Activated CD4-positive, alpha-beta T cell treated with anti-CD3 and anti-CD28 coated beads, Interleukin-2, amount 50 U/mL, for 1 hour (primary cell): ENCODE measurements around the gene GPR142.

ENCODE experiments used
- DNase-seq: peaks from one replicate; pipeline ENCODE4 v3.0.0-alpha.2; 2020

The GPR142 gene, protein sequence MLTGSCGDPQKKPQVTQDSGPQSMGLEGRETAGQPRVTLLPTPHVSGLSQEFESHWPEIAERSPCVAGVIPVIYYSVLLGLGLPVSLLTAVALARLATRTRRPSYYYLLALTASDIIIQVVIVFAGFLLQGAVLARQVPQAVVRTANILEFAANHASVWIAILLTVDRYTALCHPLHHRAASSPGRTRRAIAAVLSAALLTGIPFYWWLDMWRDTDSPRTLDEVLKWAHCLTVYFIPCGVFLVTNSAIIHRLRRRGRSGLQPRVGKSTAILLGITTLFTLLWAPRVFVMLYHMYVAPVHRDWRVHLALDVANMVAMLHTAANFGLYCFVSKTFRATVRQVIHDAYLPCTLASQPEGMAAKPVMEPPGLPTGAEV

DNA sequence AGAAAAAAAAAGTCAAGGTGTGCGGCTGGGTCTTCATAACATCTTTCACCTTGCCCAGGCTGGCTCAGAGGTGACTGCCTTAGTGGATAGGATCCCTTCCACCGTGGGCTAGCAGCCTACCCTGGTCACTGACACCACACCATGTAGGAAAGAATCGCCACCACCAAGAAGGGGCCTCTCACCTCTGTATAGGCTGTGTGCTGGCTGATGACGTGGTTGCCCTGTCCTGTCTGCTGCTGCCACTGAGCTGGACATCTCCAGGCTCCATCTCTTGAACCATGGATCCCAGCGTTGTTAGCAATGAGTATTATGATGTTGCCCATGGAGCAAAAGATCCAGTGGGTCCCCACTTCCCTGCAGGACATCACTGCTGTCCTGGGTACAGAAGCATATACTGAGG, at the start of gene GPR142:
Gene GPR142, plus strand, starts transcription at position 301 of the 400 bp plus-strand sequence. CDS start 2,035 bp downstream, outside the sequence.
- no peak for DNase-seq

DNA sequence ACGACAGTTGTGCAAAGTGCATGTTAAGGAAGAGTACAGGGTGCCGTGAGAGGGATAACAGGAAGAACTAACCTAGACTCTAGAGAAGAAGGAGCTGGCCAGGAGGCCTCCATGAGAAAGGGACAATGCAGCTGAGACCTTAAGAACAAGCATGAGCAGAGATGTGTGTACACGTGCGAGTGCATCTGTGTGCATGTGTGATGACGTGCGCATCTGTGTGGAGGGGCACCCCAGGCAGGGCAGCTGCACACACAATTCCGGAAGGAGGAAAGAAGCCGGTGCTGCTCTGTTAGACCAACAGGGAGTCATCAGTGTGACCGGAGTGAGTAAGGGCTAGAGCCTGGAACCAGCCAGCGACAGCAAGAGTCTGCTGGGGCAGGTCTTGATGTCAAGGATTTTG, 48.9 kb upstream of the GPR142 start:
- DNase-seq: no peak

DNA sequence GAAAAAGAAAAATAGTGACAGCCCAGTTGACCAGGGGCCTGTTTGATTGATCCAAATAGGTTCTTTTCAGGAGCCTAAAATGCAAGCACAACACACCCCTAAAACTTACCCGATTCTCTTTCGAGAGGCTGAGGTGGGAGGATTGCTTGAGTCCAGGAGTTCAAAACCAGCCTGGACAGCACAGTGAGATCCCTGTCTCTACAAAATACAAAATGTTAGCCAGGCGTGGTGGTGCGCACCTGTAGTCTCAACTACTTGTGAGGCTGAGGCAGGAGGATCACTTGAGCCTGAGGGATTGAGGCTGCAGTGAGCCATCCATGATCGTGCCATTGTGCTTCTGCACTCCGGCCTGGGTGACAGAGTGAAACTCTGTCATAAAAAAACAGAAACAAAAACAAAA, 42.8 kb upstream of the GPR142 start:
- no peak for DNase-seq

DNA sequence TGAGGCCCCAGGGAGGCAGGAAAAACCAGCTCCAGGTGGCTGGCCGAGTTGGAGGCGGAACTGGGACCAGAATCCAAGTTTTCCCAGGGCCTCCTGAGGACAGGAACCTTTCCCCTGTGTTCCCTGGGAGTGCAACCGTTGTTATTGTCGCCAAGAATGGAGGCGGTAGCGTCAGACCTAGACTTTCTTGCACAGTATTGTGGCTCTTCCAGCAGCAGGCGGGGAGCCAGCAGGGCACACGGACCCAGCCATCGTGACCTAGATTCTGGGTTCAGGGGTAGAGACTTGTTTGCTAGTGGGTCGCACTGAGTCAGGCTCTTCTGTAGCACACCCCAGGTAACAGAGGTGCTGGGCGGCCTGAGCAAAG, 41.9 kb upstream of the GPR142 start:
- DNase-seq: no peak

DNA sequence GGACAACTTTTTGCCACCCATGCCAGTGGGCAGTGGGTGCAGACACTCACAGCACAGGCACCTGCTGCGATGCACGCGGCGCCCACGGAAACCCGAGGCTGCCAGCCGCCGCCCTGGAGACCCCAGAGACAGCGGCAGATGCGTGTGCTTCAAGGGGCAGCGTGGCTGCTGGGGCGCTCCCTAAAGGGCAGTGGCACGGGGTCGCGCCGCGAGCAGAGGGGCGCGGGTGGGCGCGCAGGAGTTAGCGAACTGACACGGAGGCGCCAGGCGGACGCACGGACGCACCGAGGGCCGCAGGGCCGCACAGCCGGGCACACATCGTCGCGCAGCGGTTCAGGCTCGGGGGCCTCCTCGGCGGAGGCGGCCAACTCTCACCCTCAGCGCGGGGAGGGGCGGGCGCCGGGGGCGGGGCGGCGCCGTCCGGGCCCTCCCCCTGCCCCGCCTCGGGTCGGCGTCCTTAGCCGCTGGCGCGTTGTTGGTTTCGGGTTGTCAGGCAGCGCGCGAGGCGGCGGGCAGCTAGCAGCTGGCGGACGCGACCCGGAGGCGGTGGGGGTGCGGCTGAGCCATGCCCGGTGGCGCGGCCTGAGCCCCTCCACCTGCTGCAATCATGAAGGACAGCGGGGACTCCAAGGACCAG, 41.4 kb upstream of the GPR142 start, which contains the start of gene KIF19:
Gene KIF19, plus strand, starts transcription at position 484 of the 637 bp plus-strand sequence. Its CDS starts 124 bp downstream, at position 608.
- DNase-seq: peak; percentile 49

DNA sequence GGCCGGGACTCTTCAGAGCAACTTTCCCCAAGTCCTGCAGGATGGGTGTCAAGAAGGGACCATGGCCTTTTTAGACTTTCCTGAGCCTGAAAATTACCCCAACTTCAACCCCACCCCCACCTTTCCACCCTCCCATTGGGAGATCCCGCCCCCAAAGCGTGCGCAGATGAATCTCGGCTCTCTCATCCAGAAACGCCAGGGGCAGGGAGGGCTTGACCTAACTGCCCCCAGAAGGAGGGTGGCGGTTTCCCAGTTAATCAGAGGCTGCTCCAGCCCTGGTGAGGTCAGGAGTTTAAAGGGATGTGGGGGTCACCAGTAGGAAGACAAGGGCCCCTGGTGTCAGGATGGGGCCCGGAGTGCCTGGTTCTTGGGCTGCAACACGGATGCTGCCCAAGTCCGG, 40.8 kb upstream of the GPR142 start:
- no peak for DNase-seq

DNA sequence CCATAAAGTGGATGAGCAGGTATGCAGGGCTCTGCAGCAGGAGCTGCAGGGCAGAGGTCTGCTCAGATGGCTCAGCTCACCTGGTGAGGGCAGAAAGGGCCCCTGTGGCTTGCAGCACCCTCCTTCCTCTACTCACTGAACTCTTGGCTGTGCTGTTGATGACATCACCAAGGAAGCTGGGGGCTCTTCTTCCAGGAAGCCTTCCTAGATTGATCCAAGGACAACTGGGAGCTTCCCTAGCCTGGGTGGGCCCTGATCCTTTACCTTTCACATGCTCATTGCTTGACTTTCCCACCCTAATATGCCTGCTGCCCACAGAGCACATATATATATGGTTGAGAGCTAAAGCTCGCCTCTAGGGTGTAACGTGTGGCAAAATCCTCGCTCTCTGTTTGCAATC, 38.8 kb upstream of the GPR142 start:
- no peak for DNase-seq

DNA sequence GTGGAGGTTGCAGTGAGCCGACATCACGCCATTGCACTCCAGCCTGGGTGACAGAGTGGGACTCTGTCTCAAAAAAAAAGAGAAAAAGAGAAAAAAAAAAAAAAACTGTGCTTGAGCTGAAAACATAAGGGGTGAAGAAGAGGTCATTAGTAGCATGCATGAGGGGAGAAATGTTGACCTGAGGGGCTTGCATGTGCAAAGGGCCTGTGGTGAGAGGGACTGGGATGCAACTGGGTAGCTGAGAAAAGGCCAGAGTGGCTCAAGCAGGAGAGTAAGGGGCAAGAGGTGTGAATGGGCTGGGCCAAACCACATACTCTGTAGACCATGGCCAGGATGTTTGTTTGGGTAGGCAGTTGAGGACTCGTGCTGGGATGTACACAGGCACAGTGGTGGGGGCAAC, 37.9 kb upstream of the GPR142 start:
- DNase-seq: no peak

DNA sequence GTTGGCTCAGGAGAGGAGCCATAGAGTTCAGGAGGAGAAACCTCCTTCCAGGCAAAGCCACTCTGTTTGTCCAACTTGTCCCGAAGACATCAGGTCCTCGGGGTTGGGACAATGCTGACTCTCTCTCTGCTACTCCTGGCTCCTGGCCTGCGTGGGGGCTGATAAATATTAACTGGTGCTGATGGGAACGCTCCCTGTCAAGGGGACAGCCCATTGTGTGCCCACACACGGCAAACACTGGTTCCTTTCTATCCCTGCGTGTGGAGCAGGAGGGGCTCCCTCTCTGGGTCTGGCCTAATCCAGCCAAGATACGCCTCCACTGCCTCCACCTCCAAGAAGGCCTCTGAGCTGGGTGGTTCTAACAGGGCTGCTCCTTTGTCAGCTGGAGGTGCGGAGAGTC, 36.9 kb upstream of the GPR142 start:
- no peak for DNase-seq

DNA sequence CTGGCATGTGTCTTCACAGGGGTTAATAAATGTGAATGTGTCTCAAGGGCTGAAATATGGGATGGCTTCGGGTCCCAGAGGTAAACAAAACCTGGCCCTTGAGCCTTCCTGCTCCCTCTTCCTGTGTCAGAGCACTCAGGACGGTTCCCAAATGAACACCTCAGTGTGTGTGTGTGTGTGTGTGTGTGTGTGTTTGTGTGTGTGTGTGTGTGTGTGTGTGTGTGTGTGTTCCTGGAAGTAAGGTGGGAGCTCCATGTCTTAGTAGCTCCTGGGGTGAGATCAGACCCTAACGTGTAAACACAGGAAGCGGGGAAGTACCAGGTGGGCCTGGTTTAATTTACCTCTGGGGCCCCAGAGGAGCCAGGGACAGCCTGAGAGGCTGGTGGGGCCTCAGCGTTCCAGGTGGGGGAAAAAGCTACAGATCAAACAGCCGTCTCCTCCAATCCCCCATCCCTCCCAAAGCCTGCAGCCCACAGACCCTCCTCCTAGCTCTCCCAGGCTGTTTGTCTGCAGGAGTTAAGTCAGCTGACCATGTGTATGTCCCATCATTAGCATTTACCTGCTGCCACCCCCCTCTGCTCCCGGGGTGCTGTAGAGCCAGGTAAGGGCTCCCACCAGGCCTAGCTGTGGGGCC, 35.2 kb upstream of the GPR142 start:
- DNase-seq: no peak

DNA sequence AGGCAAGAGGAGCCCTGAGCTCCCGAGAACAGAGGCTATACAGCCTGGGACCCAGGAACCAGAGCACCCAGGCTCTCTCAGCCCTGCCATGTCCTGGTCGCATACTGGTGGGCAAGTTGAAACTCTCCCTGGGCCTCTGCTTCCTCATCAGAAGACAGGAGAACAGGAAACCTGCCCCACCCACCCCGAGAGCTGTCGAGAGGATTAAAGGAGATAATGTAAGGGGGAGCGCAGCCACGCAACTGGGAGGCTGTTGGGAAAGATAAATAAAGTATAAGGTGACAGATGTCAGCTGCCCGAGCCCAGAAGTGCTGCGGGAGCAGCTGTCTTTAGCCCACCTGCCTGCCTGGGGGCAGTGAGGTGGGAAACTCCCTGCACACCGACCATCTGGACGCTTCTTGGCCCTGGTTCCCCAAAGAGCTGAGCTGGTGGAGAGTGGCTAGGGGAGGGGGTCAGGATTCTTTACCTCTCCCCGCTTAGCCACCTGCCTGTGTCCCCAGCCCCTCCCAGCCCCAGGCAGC, 34.5 kb upstream of the GPR142 start:
- DNase-seq: no peak

DNA sequence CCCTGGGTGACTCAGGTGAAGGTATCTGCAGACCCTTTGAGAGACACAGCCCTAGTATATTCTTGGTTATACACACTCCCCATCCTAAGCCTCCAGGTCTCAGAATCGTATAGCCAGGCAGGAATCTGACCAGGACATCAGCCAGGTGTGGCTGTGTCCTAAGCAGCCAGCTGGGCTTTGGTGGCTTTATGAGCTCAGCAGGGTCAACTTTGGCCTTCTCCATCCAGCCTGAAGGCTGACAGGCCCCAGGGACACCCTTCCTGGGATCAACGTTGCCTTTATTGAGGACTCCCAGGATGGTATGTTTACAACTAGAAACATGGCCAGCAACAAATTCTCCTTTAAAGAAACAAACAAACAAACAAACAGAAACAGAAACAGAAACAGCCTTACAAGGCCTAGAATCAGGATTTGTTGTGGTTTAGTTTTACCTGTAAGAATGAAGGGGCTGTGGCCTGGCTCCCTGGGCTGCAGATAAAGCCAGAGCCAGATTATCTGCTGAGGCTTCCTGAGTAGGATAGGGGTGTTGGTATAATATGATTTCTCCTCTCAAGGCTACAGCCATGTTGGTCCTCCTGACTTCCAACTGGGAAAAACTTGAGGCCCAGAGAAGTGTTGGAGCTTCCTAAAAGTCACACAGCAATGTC, 32.8 kb upstream of the GPR142 start:
- no peak for DNase-seq

DNA sequence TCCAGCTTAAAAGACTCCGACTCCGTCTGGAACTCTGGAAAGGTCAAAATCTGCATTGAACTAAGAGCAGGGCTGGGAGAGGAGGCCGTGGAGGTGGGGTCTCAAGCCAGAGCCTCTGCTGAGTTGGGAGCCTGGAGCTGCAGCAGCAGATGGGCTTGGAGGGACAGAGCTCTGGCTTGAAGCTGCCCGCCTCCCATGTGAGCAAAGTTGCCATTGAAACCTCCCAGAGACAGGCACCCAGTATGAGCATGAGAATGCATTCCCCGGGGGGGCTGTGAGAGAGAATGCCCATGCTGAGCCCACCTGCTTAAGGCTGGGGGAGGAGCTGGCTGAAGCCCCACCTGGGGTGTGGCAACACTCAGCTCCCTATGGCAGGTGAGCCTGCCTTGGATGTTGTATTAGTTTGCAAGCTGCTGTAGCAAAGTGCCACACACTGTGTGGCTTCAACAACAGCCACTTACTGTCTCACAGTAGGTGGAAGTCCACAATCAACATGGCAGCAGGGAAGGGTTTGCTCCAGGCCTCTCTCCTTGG, 31.7 kb upstream of the GPR142 start:
- DNase-seq: no peak

DNA sequence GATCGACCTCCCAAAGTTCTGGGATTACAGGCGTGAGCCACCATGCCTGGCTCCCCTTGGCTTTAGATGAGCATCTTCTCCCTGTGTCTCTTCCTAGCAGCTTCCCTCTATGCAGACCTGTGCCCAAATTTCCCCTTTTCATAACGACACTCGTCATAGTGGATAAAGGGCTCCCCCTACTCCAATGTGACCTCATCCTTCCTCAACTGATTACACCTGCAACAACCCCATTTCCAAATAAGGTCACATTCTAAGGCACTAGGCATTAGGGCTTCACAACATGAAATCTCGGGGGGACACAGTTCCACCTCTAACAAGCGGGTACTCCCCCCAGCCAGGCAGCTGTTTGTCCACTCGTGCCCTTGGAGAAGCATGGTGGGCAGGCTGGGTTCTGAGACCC, 31.0 kb upstream of the GPR142 start:
- DNase-seq: no peak

DNA sequence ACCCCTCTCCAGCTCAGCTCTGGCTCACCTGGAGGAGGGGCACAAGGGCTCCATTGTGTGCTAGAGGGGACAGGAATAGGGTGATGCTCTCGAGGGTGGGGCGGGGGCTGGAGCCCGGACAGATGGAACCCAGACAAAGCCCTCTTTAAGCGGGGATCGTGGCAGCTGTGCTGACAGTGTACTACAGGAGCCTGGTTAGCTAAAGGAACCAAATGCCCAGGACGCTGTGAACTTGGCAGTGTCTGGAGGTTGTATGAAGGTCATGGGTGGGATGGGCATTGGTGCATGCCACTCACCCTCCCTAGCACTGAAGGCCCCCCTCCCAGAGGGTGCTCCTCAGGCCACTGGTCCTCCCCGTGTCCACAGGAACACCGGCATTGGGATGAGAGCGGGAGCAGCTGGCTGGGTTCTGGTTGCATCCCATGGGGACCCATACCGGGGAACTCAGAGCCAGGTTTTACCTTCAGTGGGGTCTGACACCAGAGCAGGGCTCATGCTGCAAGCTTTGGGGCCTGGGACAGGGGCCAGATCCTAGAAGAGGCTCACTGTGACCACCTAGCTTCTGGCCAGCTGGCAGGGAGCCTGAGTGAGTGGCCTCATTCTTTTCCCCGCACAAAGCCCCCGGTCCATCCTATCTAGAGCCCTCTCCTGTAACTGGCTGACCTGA, 29.3 kb upstream of the GPR142 start:
- DNase-seq: no peak

DNA sequence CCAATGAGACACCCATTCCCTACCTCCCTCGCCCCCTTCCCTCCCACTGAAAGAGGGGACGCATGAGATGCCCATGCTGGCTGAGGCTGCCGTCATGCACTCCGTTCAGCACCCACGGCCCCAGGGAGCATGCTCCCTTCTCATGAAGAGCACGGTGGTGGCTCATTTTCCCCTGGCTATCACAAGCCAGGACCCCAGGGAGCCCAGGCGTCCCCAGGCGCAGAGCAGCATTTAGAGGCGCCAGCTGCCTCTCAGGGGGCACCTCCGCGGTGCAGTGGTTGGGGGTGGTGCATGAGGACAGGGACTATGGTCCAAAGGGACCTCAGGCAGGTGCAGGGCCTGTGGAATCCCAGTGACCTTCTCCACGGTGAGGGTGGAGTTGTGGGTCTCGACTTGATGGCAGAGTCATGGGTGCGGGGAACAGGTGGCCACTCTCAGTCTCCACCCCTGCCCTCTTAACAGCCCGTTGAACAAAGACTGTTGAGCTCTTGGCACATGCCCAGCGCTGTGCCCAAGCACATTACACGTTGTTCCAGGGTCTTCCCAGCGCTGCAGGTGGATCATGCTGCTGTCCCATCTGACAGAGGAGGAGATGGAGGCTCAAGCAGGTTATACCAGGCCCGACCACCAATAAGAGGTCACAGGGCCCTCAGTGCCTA, 27.6 kb upstream of the GPR142 start:
- DNase-seq: no peak

DNA sequence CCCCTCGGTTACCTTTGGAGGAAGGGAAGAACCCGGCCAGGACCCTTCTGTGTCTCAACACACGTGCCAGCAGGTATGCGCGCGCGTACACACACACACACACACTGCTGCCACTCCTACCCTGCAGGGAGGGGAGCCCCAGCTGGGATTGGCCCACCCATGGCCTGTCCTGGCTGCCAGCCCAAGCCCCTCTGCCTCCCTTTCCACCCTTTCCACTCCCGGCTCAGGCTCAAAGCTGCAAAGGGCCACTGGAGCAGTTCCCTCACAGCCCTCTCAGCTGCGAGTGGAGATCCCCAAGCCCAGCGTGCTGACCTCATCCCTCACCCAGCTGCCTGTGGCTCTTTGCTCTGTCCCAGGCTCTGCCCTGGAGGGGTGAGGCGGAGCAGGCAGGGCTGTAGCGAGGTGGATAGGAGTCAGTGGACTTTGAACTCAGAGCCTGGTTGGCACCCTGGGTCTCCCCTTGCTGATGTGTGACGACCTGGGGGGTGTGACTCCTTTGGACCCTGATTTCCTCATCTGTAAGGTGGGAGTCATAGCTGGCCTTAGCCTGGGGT, 26.8 kb upstream of the GPR142 start:
- DNase-seq: no peak

DNA sequence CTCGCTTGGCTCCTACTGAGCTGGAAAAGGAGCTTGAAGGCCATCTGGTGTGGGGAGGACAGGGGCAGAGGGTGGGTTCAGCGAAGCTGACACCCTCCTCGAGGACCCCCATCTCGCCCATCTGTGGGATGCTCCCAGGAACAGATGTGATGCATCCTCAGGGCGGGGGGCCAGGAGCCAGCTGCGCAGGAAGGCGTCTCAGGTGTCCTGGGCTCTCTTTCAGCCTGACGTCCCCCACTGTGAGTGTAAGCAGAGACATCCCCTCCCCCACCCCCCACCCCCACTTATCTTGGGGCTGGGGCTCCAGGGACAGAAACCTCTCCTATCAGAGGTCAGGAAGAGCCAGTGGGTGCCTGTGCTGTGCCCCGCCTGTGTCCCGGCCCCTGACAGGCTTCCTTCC, 25.1 kb upstream of the GPR142 start:
- no peak for DNase-seq

DNA sequence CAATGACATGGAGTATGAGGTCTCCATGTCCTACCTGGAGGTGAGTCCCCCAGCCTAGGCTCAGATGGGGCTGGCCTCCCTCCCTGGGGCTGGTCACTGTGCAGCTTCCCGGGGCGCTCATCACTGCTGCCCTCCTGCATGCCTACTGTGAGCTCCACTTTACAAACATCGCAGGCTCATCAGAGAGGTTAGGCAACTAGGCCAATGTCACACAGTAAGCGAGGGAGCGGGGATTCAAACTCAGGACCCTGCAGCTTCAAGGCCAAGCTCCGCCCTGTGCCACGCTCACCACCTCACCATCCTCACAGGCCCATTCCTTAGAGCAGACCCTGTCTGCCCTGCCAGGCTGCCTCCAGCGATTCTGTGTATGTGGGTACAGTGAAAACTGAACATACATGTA, 24.2 kb upstream of the GPR142 start:
- DNase-seq: no peak

DNA sequence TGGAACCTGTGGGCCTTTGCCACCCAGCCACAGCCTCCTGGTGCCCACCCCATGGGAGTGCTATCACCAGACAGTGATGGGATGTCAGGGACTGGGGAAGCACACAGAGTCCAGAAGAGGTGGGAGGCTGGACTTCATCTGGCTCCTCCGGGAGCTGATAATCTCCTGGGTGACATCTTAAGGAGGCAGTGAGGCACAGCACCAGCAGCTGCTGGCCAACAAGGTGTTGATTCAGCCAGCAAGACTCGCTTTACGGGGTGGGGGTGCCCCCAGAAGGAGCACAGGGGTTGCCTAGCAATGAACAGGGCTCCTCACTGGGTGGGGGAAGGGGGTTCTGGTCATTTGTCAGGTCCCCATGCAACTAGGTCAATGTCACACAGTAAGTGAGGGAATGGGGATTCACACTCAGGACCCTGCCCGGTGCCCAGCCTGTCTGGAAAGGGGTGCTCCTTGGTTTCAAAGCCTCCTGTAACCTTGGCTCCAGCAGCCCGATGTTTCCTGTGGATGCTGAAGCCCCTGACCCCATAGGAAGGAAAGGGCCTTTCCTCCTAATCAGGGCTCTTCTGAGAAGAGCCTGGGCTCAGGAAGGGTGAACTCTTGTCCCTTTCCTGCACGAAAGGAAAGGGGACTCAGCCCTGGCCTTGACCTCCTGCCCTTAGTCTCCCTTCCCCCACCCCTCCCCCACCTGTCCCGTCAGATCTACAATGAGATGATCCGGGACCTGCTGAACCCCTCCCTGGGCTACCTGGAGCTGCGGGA, 23.6 kb upstream of the GPR142 start:
- DNase-seq: no peak

DNA sequence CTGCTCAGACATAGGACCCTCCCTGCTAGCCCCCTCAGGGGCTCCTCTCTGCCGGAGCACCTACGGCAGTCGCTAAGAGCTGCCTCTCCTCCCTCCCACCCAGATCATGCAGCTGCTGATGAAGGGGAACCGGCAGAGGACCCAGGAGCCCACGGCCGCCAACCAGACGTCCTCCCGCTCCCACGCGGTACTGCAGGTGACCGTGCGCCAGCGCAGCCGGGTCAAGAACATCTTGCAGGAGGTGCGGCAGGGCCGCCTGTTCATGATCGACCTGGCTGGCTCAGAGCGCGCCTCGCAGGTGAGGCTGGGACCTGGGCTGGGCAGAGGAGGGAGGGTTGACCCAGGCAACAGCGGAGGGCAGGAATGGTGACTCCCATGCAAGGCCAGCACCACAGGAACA, 22.6 kb upstream of the GPR142 start:
- DNase-seq: no peak
